ENCODE data around the gene CEP89. TPM values are rescaled to one million over a fixed set of nuclear protein-coding genes. Genes with fewer than 3 reads are reported as not detected.

The CEP89 gene
- total RNA-seq, 1 donor from 2014 or later: 34.3 TPM

- Mint-ChIP-seq H3K36me3 (ENCODE audit: low read depth, unreplicated experiment) (peaks cover 16% of the 10 kb centered on the region), H3K9me3 (ENCODE audit: unreplicated experiment) (no peaks in the 10 kb centered on the region), H3K27ac (ENCODE audit: unreplicated experiment) (no peak overlapping the region), H3K4me1 (ENCODE audit: unreplicated experiment) (no peaks in the 10 kb centered on the region), H3K4me3 (ENCODE audit: unreplicated experiment) (no peak overlapping the region), H3K27me3 (ENCODE audit: unreplicated experiment) (no peaks in the 10 kb centered on the region)
- no peak for TF ChIP-seq CTCF (IDR thresholded peaks at IDR 0.05; ENCODE audit: unreplicated experiment)
- no peak for DNase-seq (ENCODE audit: low spot score)
Measured at GRCh38 chr19:32891609-32892008, 80.1 kb downstream of the CEP89 start.

GRCh38 chr19:32890841-32891240, 80.9 kb downstream of the CEP89 start:
- Mint-ChIP-seq H3K27me3 (ENCODE audit: unreplicated experiment) (no peaks in the 10 kb centered on the region), H3K27ac (ENCODE audit: unreplicated experiment) (no peak overlapping the region), H3K4me1 (ENCODE audit: unreplicated experiment) (no peaks in the 10 kb centered on the region), H3K36me3 (ENCODE audit: low read depth, unreplicated experiment) (peaks cover 16% of the 10 kb centered on the region), H3K9me3 (ENCODE audit: unreplicated experiment) (no peaks in the 10 kb centered on the region), H3K4me3 (ENCODE audit: unreplicated experiment) (no peak overlapping the region)
- no peak for TF ChIP-seq CTCF (IDR thresholded peaks at IDR 0.05; ENCODE audit: unreplicated experiment)
- no peak for DNase-seq (ENCODE audit: low spot score)

- H3K4me1 Mint-ChIP-seq (ENCODE audit: unreplicated experiment): no peaks in the 10 kb centered on the region
- DNase-seq (ENCODE audit: low spot score): no peak
- H3K36me3 Mint-ChIP-seq (ENCODE audit: low read depth, unreplicated experiment): peaks cover 16% of the 10 kb centered on the region
- H3K4me3 Mint-ChIP-seq (ENCODE audit: unreplicated experiment): no peak overlapping the region
- H3K9me3 Mint-ChIP-seq (ENCODE audit: unreplicated experiment): no peaks in the 10 kb centered on the region
- H3K27me3 Mint-ChIP-seq (ENCODE audit: unreplicated experiment): no peaks in the 10 kb centered on the region
- H3K27ac Mint-ChIP-seq (ENCODE audit: unreplicated experiment): no peak overlapping the region
- no peak for TF ChIP-seq CTCF (IDR thresholded peaks at IDR 0.05; ENCODE audit: unreplicated experiment)
Measured at GRCh38 chr19:32890326-32890725, 81.4 kb downstream of the CEP89 start.

GRCh38 chr19:32889137-32889934, 82.4 kb downstream of the CEP89 start:
- H3K27ac Mint-ChIP-seq (ENCODE audit: unreplicated experiment): no peak overlapping the region
- H3K27me3 Mint-ChIP-seq (ENCODE audit: unreplicated experiment): no peaks in the 10 kb centered on the region
- H3K36me3 Mint-ChIP-seq (ENCODE audit: low read depth, unreplicated experiment): peaks cover 16% of the 10 kb centered on the region
- H3K9me3 Mint-ChIP-seq (ENCODE audit: unreplicated experiment): no peaks in the 10 kb centered on the region
- H3K4me3 Mint-ChIP-seq (ENCODE audit: unreplicated experiment): no peak overlapping the region
- no peak for TF ChIP-seq CTCF (IDR thresholded peaks at IDR 0.05; ENCODE audit: unreplicated experiment)
- no peak for DNase-seq (ENCODE audit: low spot score)
- no peaks in the 10 kb centered on the region for H3K4me1 Mint-ChIP-seq (ENCODE audit: unreplicated experiment)

GRCh38 chr19:32887572-32888215, 84.1 kb downstream of the CEP89 start:
- Mint-ChIP-seq H3K9me3 (ENCODE audit: unreplicated experiment) (no peaks in the 10 kb centered on the region), H3K27me3 (ENCODE audit: unreplicated experiment) (no peaks in the 10 kb centered on the region), H3K36me3 (ENCODE audit: low read depth, unreplicated experiment) (peaks cover 8% of the 10 kb centered on the region), H3K4me3 (ENCODE audit: unreplicated experiment) (no peak overlapping the region), H3K4me1 (ENCODE audit: unreplicated experiment) (no peaks in the 10 kb centered on the region), H3K27ac (ENCODE audit: unreplicated experiment) (no peak overlapping the region)
- TF ChIP-seq CTCF (IDR thresholded peaks at IDR 0.05; ENCODE audit: unreplicated experiment): no peak
- DNase-seq (ENCODE audit: low spot score): no peak
